T-helper 1 cell treated with Interleukin-12 subunit alpha and Interleukin-12 subunit beta and Interleukin-4 antibody, amounts not matched to agents 30 ng/mL and 1 ng/mL, for 36 hours (primary cell): Measurements from ENCODE around the gene HINT2. TPM values are rescaled to one million over a fixed set of nuclear protein-coding genes. Genes with fewer than 3 reads are reported as not detected.

Experiments
- intact Hi-C: fragments of 100-400 bp; cut with micrococcal nuclease; formaldehyde crosslinking; loops from one replicate; pipeline ENCODE4 v1.15.1; 2024
- total RNA-seq: library from RNA; stranded (reverse); gene quantifications from 2 replicates; pipeline ENCODE4 v1.2.3, GENCODE V29; 2022

The HINT2 gene
- total RNA-seq, 1 donor from 2014 or later, result 51.0 TPM

GRCh38 chr9:35789541-35789940 is 25.3 kb downstream of the HINT2 start:
- intact Hi-C loops, result no loop called here

GRCh38 chr9:35783418-35783817 is 31.4 kb downstream of the HINT2 start:
- intact Hi-C loops, result no loop called here

- intact Hi-C loops, result no loop called here
Observed at GRCh38 chr9:35781066-35781465, 33.8 kb downstream of the HINT2 start.

GRCh38 chr9:35778496-35778895 is 36.3 kb downstream of the HINT2 start:
- intact Hi-C loops, result no loop called here

GRCh38 chr9:35776018-35776417 is 38.8 kb downstream of the HINT2 start:
- intact Hi-C loops, result no loop called here

- intact Hi-C loops, result no loop called here
Observed at GRCh38 chr9:35774907-35775635, 39.8 kb downstream of the HINT2 start.

GRCh38 chr9:35771943-35772342 is 42.9 kb downstream of the HINT2 start:
- intact Hi-C loops, result no loop called here

GRCh38 chr9:35771534-35771933 is 43.3 kb downstream of the HINT2 start:
- intact Hi-C loops, result no loop called here

GRCh38 chr9:35771075-35771433 is 43.8 kb downstream of the HINT2 start:
- intact Hi-C loops, result no loop called here

GRCh38 chr9:35769763-35770162 is 45.1 kb downstream of the HINT2 start:
- intact Hi-C loops, result no loop called here

- intact Hi-C loops, result no loop called here
Observed at GRCh38 chr9:35767458-35767857, 47.4 kb downstream of the HINT2 start.

- intact Hi-C loops, result no loop called here
Observed at GRCh38 chr9:35766997-35767396, 47.8 kb downstream of the HINT2 start.

- intact Hi-C loops, result no loop called here
Observed at GRCh38 chr9:35763803-35764202, 51.0 kb downstream of the HINT2 start.

GRCh38 chr9:35763181-35763580 is 51.7 kb downstream of the HINT2 start:
- intact Hi-C loops, result no loop called here

Other genes with a start within 250 kb of the HINT2 start
- 32.6 and 37.1 TPM in 2 replicates for gene TESK1, start 209.8 kb downstream of the HINT2 start, total RNA-seq
- 6.9 and 7.6 TPM in 2 replicates for gene CD72, start 196.6 kb downstream of the HINT2 start, total RNA-seq
- gene SIT1, start 164.1 kb downstream of the HINT2 start, total RNA-seq, result 218 and 222 TPM in 2 replicates
- gene RMRP, start 157.0 kb downstream of the HINT2 start, total RNA-seq, result 4,811 and 5,239 TPM in 2 replicates
- 29.0 and 32.1 TPM in 2 replicates for gene CCDC107, start 156.8 kb downstream of the HINT2 start, total RNA-seq
- gene ARHGEF39, start 149.8 kb downstream of the HINT2 start, total RNA-seq, result 7.8 and 8.7 TPM in 2 replicates
- 0.15 TPM in 1 of 2 replicates, not detected in the other for gene CA9, start 141.1 kb downstream of the HINT2 start, total RNA-seq
- gene TPM2, start 125.1 kb downstream of the HINT2 start, total RNA-seq, result 4.6 and 9.9 TPM in 2 replicates
- gene TLN1, start 82.8 kb downstream of the HINT2 start, total RNA-seq, result 378 and 380 TPM in 2 replicates
- gene CREB3, start 82.4 kb downstream of the HINT2 start, total RNA-seq, result 22.9 and 24.0 TPM in 2 replicates
- 61.0 and 63.1 TPM in 2 replicates for gene GBA2, start 65.8 kb downstream of the HINT2 start, total RNA-seq
- gene RGP1, start 65.8 kb downstream of the HINT2 start, total RNA-seq, result 26.3 and 26.5 TPM in 2 replicates
- gene MSMP, start 60.8 kb downstream of the HINT2 start, total RNA-seq, result not detected in 2 replicates
- 10.4 and 12.0 TPM in 2 replicates for gene NPR2, start 23.5 kb downstream of the HINT2 start, total RNA-seq
- 0.90 and 0.96 TPM in 2 replicates for gene SPAG8, start 2.8 kb downstream of the HINT2 start, total RNA-seq
- gene FAM221B, start 13.7 kb upstream of the HINT2 start, total RNA-seq, result not detected in 2 replicates
- 1.7 and 2.5 TPM in 2 replicates for gene TMEM8B, start 14.2 kb upstream of the HINT2 start, total RNA-seq
- not detected in 2 replicates for gene OR13J1, start 55.4 kb upstream of the HINT2 start, total RNA-seq
- gene HRCT1, start 91.2 kb upstream of the HINT2 start, total RNA-seq, result not detected in 2 replicates
- not detected in 2 replicates for gene SPAAR, start 94.4 kb upstream of the HINT2 start, total RNA-seq
- not detected in 2 replicates for gene OR2S2, start 143.1 kb upstream of the HINT2 start, total RNA-seq
- 6.2 and 6.5 TPM in 2 replicates for gene RECK, start 221.9 kb upstream of the HINT2 start, total RNA-seq